Endothelial cell of umbilical vein (primary cell): ENCODE results near the gene TNPO3. TPM values are rescaled to one million over a fixed set of nuclear protein-coding genes. Genes with fewer than 3 reads are reported as not detected.

Experiments used
- BruUV-seq: library from RNA; stranded (reverse); fragments of 400-500 nt; replicated peaks from 2 replicates; lab custom pipeline; 2021; lab: Mats Ljungman, UMichigan
- CTCF ChIA-PET: fragments of 300-600, 350-600 bp; sonication (Branson Sonifier 250); formaldehyde crosslinking; loops from one replicate; lab custom pipeline; 2021; ENCODE audit warnings: antibody characterized with exemption, inconsistent platforms; lab: Charles Lee
- POLR2A ChIA-PET: fragments of 300-600, 350-600 bp; sonication (Branson Sonifier 250); formaldehyde crosslinking; loops from one replicate; lab custom pipeline; 2021; ENCODE audit warnings: antibody characterized with exemption, inconsistent platforms; lab: Charles Lee
- DNase-seq: peaks from one replicate; pipeline ENCODE4 v3.0.0-alpha.2; 2011; ENCODE audit warnings: low read depth, low spot score
- FAIRE-seq: peaks from 2 replicates; lab custom pipeline; 2011; peaks lifted over from hg19 to GRCh38; lab: Jason Lieb, UNC
- H2AFZ ChIP-seq: 2 replicates; pipeline ENCODE4 v1.6.0; 2012; ENCODE audit warnings: low read depth, low read length, control low read depth, inconsistent platforms
- H3K27ac ChIP-seq: 2 replicates; pipeline ENCODE4 v1.5.1; 2011; ENCODE audit warnings: low read depth, mild to moderate bottlenecking, control low read depth, low read length, moderate library complexity; ENCODE audit not compliant: insufficient read depth
- H3K27me3 ChIP-seq, 2 experiments: 2 replicates each; pipeline versions ENCODE4 v1.6.0 to v1.6.1; 2011; ENCODE audit warnings: low read length in 2 of 2, mixed read lengths in 1 of 2; ENCODE audit not compliant: control insufficient read depth in 2 of 2, insufficient read depth in 2 of 2
- H3K36me3 ChIP-seq, 2 experiments: 2 replicates in 1 of 2; 3 replicates in 1 of 2; pipeline ENCODE4 v1.5.1; 2011; ENCODE audit warnings: low read length in 2 of 2, mild to moderate bottlenecking in 1 of 2, moderate library complexity in 1 of 2; ENCODE audit not compliant: control insufficient read depth in 2 of 2, insufficient read depth in 2 of 2; ENCODE audit errors: extremely low read depth in 1 of 2
- H3K4me1 ChIP-seq: 3 replicates; pipeline ENCODE4 v1.5.1; 2011; ENCODE audit warnings: mild to moderate bottlenecking, low read length; ENCODE audit not compliant: control insufficient read depth, insufficient read depth; ENCODE audit errors: extremely low read depth
- H3K4me2 ChIP-seq: 2 replicates; pipeline ENCODE4 v1.6.1; 2011; ENCODE audit warnings: low read length, control low read depth, mixed read lengths; ENCODE audit not compliant: insufficient read depth
- H3K4me3 ChIP-seq, 3 experiments: fragments of 200-600 bp in 1 of 3; sonication (generic), shearing (Covaris generic) in 1 of 3; replicated peaks in 1 of 3; 2 replicates each; pipeline ENCODE4 v1.5.1; 2011 to 2016; ENCODE audit warnings: control low read depth in 3 of 3, low read length in 3 of 3, mild to moderate bottlenecking in 2 of 3, inconsistent platforms in 1 of 3, low read depth in 1 of 3, moderate library complexity in 1 of 3; ENCODE audit not compliant: insufficient read depth in 1 of 3
- H3K79me2 ChIP-seq: 2 replicates; pipeline ENCODE4 v1.6.0; 2012; ENCODE audit warnings: low read length, inconsistent platforms; ENCODE audit not compliant: control insufficient read depth, insufficient read depth
- H3K9ac ChIP-seq: replicated peaks from 2 replicates; pipeline ENCODE3; 2011; ENCODE audit warnings: low read length, control low read depth; ENCODE audit not compliant: insufficient read depth; ENCODE audit errors: extremely low read depth
- H3K9me1 ChIP-seq: replicated peaks from 3 replicates; pipeline ENCODE4 v1.6.0; 2011; ENCODE audit warnings: mild to moderate bottlenecking, low read length; ENCODE audit not compliant: control insufficient read depth, insufficient read depth; ENCODE audit errors: extremely low read depth
- H3K9me3 ChIP-seq: replicated peaks from 2 replicates; pipeline ENCODE4 v1.5.1; 2012; ENCODE audit warnings: low read length, inconsistent platforms; ENCODE audit not compliant: control insufficient read depth, insufficient read depth
- H4K20me1 ChIP-seq: replicated peaks from 2 replicates; pipeline ENCODE3; 2011; ENCODE audit warnings: mild to moderate bottlenecking, low read length; ENCODE audit not compliant: control insufficient read depth, insufficient read depth; ENCODE audit errors: extremely low read depth
- EZH2 ChIP-seq: IDR thresholded peaks from 2 replicates; pipeline ENCODE4 v1.6.1; 2012; ENCODE audit warnings: borderline replicate concordance, low read depth, mild to moderate bottlenecking, moderate library complexity, low read length, inconsistent platforms; ENCODE audit not compliant: severe bottlenecking
- FOS ChIP-seq: IDR thresholded peaks from 2 replicates; pipeline ENCODE4 v1.6.1; 2011; ENCODE audit warnings: mild to moderate bottlenecking, low read length, moderate library complexity, borderline replicate concordance; ENCODE audit not compliant: insufficient read depth
- GATA2 ChIP-seq: IDR thresholded peaks from 2 replicates; pipeline ENCODE4 v1.7.0; 2011; ENCODE audit warnings: low read depth, mild to moderate bottlenecking, moderate library complexity, mixed read lengths, low read length; ENCODE audit not compliant: insufficient read length, insufficient read depth
- JUN ChIP-seq: IDR thresholded peaks from 2 replicates; pipeline ENCODE4 v1.6.1; 2011; ENCODE audit warnings: borderline replicate concordance, low read depth; ENCODE audit not compliant: insufficient read length, insufficient read depth
- MYC ChIP-seq: IDR thresholded peaks from one replicate; pipeline ENCODE4 v1.6.1; 2011; ENCODE audit warnings: mild to moderate bottlenecking, low read depth, low read length
- POLR2A ChIP-seq: IDR thresholded peaks from 2 replicates; pipeline ENCODE4 v1.6.1; 2012; ENCODE audit warnings: low read depth, mild to moderate bottlenecking, control low read depth, low read length
- POLR2AphosphoS5 ChIP-seq: IDR thresholded peaks from 2 replicates; pipeline ENCODE4 v1.6.1; 2012; ENCODE audit warnings: low read depth, mild to moderate bottlenecking, control low read depth, low read length, moderate library complexity; ENCODE audit not compliant: insufficient read depth
- dilution Hi-C: fragments of 300-500 bp; cut with MboI; formaldehyde crosslinking; loops from one replicate; pipeline ENCODE4 v1.15.0; 2019; ENCODE audit warnings: low sequenced_read_pairs; ENCODE audit not compliant: extremely low pct_ligation_motif_present
- intact Hi-C: fragments of 100-400 bp; cut with micrococcal nuclease; formaldehyde crosslinking; loops from one replicate; pipeline ENCODE4 v1.10.0; 2022
- polyA plus RNA-seq, 4 experiments: library from polyadenylated mRNA; depleted of rRNA in 3 of 4; stranded (reverse) in 3 of 4; unstranded in 1 of 4; fragments of >200 nt; gene quantifications; 2 replicates each; pipeline versions ENCODE4 v1.2.1 to v1.2.3, GENCODE V29; 2011 to 2012; ENCODE audit warnings: missing spikeins in 1 of 4
- total RNA-seq: library from RNA; stranded (reverse); gene quantifications from 2 replicates; pipeline ENCODE4 v1.2.3, GENCODE V29; 2021
- TF ChIP-seq, protein P1 (sequence below), 2 donors: IDR thresholded peaks; 1 replicate in 1 of 2; 2 replicates in 1 of 2; pipeline ENCODE4 v1.5.1; 2011; ENCODE audit warnings: low read length in 2 of 2, mild to moderate bottlenecking in 2 of 2, moderate library complexity in 2 of 2, control low read depth in 1 of 2, inconsistent platforms in 1 of 2, low read depth in 1 of 2; ENCODE audit not compliant: insufficient read depth in 1 of 2; ENCODE audit errors: extremely low read depth in 1 of 2
- TF ChIP-seq, protein P2 (sequence below): IDR thresholded peaks from 2 replicates; pipeline ENCODE4 v1.6.1; 2011; ENCODE audit not compliant: insufficient read depth, insufficient read length

The TNPO3 gene
- total and polyA plus RNA-seq, 2 donors (not counting 3 experiments of a cell fraction or from before 2014, with no cell fraction given): 29.0 to 46.9 TPM

DNA sequence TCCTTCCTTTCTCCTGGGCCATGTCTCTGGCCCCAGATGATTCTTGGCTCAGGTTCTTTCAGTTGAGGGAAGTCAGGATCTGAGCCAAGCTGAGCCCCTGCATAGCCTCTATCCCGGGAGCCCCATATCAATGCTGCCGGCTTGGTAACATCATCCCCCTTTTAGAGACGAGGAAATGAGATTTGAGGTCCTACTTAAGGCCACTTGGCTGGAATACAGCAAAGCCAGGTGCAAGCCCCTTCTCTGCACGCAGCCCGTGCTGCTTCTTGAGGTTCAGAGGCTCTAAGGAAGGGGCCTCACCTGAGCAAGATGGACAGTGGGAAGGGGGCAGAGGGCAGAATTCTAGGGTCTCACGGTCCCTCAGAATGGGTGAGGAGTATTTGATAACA lies 119.6 kb downstream of the TNPO3 start:
- Histone ChIP-seq H3K27ac (no peak overlapping the region), H3K4me2 (no peak overlapping the region), H4K20me1 (no peaks in the 10 kb centered on the region), H3K4me3 (no peak overlapping the region), H3K9me3 (no peaks in the 10 kb centered on the region), H3K79me2 (no peaks in the 10 kb centered on the region), H3K9me1 (no peaks in the 10 kb centered on the region), H3K36me3 (no peaks in the 10 kb centered on the region), H3K4me1 (peaks cover 7% of the 10 kb centered on the region), H3K27me3 (peaks cover 23% of the 10 kb centered on the region in 2 experiments), H2AFZ (no peak overlapping the region), H3K9ac (no peak overlapping the region)
- TF ChIP-seq JUN (no peak), MYC (no peak), POLR2A (no peak), GATA2 (no peak), POLR2AphosphoS5 (no peak), FOS (no peak), EZH2 (no peak)
- TF ChIP-seq, protein P1, sequence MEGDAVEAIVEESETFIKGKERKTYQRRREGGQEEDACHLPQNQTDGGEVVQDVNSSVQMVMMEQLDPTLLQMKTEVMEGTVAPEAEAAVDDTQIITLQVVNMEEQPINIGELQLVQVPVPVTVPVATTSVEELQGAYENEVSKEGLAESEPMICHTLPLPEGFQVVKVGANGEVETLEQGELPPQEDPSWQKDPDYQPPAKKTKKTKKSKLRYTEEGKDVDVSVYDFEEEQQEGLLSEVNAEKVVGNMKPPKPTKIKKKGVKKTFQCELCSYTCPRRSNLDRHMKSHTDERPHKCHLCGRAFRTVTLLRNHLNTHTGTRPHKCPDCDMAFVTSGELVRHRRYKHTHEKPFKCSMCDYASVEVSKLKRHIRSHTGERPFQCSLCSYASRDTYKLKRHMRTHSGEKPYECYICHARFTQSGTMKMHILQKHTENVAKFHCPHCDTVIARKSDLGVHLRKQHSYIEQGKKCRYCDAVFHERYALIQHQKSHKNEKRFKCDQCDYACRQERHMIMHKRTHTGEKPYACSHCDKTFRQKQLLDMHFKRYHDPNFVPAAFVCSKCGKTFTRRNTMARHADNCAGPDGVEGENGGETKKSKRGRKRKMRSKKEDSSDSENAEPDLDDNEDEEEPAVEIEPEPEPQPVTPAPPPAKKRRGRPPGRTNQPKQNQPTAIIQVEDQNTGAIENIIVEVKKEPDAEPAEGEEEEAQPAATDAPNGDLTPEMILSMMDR (IDR thresholded peaks at IDR 0.05; ENCODE audit: extremely low read depth in 1 of 2, insufficient read depth in 1 of 2, low read depth in 1 of 2, low read length in 2 of 2): no peak
- TF ChIP-seq, protein P2, sequence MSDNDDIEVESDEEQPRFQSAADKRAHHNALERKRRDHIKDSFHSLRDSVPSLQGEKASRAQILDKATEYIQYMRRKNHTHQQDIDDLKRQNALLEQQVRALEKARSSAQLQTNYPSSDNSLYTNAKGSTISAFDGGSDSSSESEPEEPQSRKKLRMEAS: no peak
- FAIRE-seq (no peak), DNase-seq (no peak)
- ChIA-PET CTCF (no interaction called here), POLR2A (no interaction called here)
- dilution Hi-C loops (no loop called here), intact Hi-C loops (no loop called here)
- no TSS peak for BruUV-seq
